ENCODE data around the gene MTA3.
"Not testable (repeated sequence)": the region's sequence is repeated elsewhere in the genome, so short reads cannot be mapped to it uniquely, and the experiment has no call there.

The MTA3 gene

GRCh38 chr2:42604341-42604867 is 36.0 kb downstream of the MTA3 start:
- in situ Hi-C loops (cut with MboI; ENCODE audit: low sequenced_read_pairs) = not testable (repeated sequence)
- H3K36me3 ChIP-seq (replicated peaks) = peaks cover 35% of the 10 kb centered on the region

GRCh38 chr2:42606166-42606565 is 37.7 kb downstream of the MTA3 start:
- H3K9me3 ChIP-seq; H3K27me3 ChIP-seq (ENCODE audit: low read depth); DNase-seq (ENCODE audit: low spot score in 2 of 2); H3K4me3 ChIP-seq; in situ Hi-C loops (cut with MboI; ENCODE audit: low sequenced_read_pairs); H3K4me1 ChIP-seq: not testable (repeated sequence)
- peaks cover 42% of the 10 kb centered on the region for H3K36me3 ChIP-seq (replicated peaks)

More at GRCh38 chr2:42604341-42604867, 36.0 kb downstream of the MTA3 start:
- H3K4me3 ChIP-seq; DNase-seq (ENCODE audit: low spot score in 2 of 2); H3K4me1 ChIP-seq; H3K27me3 ChIP-seq (ENCODE audit: low read depth); H3K9me3 ChIP-seq: not testable (repeated sequence)

GRCh38 chr2:42607101-42607637 is 38.7 kb downstream of the MTA3 start:
- in situ Hi-C loops (cut with MboI; ENCODE audit: low sequenced_read_pairs) = no loop called here
- no peaks in the 10 kb centered on the region for H3K9me3 ChIP-seq
- H3K4me1 ChIP-seq = no peaks in the 10 kb centered on the region
- DNase-seq (ENCODE audit: low spot score in 2 of 2) = no peak
- no peak overlapping the region for H3K4me3 ChIP-seq
- peaks cover 42% of the 10 kb centered on the region for H3K36me3 ChIP-seq (replicated peaks)
- H3K27me3 ChIP-seq (ENCODE audit: low read depth) = no peaks in the 10 kb centered on the region

GRCh38 chr2:42613281-42614064 is 45.0 kb downstream of the MTA3 start:
- Histone ChIP-seq H3K9me3 (no peaks in the 10 kb centered on the region), H3K36me3 (replicated peaks) (peaks cover 62% of the 10 kb centered on the region), H3K27me3 (ENCODE audit: low read depth) (no peaks in the 10 kb centered on the region), H3K4me3 (no peak overlapping the region), H3K4me1 (no peaks in the 10 kb centered on the region)
- in situ Hi-C loops (cut with MboI; ENCODE audit: low sequenced_read_pairs) = no loop called here
- DNase-seq (ENCODE audit: low spot score in 2 of 2) = no peak

- H3K9me3 ChIP-seq = no peaks in the 10 kb centered on the region
- H3K4me1 ChIP-seq = no peaks in the 10 kb centered on the region
- H3K36me3 ChIP-seq (replicated peaks) = peaks cover 53% of the 10 kb centered on the region
- H3K27me3 ChIP-seq (ENCODE audit: low read depth) = no peaks in the 10 kb centered on the region
- H3K4me3 ChIP-seq = no peak overlapping the region
- no peak for DNase-seq (ENCODE audit: low spot score in 2 of 2)
- in situ Hi-C loops (cut with MboI; ENCODE audit: low sequenced_read_pairs) = no loop called here
These were observed 46.4 kb downstream of the MTA3 start for GRCh38 chr2:42614838-42615237.

GRCh38 chr2:42618116-42618515 is 49.7 kb downstream of the MTA3 start:
- no peaks in the 10 kb centered on the region for H3K4me1 ChIP-seq
- H3K36me3 ChIP-seq (replicated peaks) = peaks cover 37% of the 10 kb centered on the region
- H3K27me3 ChIP-seq (ENCODE audit: low read depth) = no peaks in the 10 kb centered on the region
- DNase-seq (ENCODE audit: low spot score in 2 of 2) = no peak
- H3K4me3 ChIP-seq = no peak overlapping the region
- in situ Hi-C loops (cut with MboI; ENCODE audit: low sequenced_read_pairs) = no loop called here
- peaks cover 4% of the 10 kb centered on the region; the same call in 1 of the 2 replicates for H3K9me3 ChIP-seq

- in situ Hi-C loops (cut with MboI; ENCODE audit: low sequenced_read_pairs) = no loop called here
- DNase-seq (ENCODE audit: low spot score in 2 of 2) = no peak
- H3K36me3 ChIP-seq (replicated peaks) = peaks cover 30% of the 10 kb centered on the region
These were observed 50.5 kb downstream of the MTA3 start for GRCh38 chr2:42618972-42619371.

GRCh38 chr2:42621626-42622025 is 53.2 kb downstream of the MTA3 start:
- H3K9me3 ChIP-seq; DNase-seq (ENCODE audit: low spot score in 2 of 2); in situ Hi-C loops (cut with MboI; ENCODE audit: low sequenced_read_pairs); H3K4me3 ChIP-seq; H3K27me3 ChIP-seq (ENCODE audit: low read depth); H3K4me1 ChIP-seq: not testable (repeated sequence)
- H3K36me3 ChIP-seq (replicated peaks) = peaks cover 24% of the 10 kb centered on the region

More at GRCh38 chr2:42618972-42619371, 50.5 kb downstream of the MTA3 start:
- no peaks in the 10 kb centered on the region for H3K27me3 ChIP-seq (ENCODE audit: low read depth)
- no peaks in the 10 kb centered on the region for H3K4me1 ChIP-seq
- H3K9me3 ChIP-seq = peaks cover 4% of the 10 kb centered on the region; the same call in 1 of the 2 replicates
- H3K4me3 ChIP-seq = no peak overlapping the region

- no peaks in the 10 kb centered on the region for H3K27me3 ChIP-seq (ENCODE audit: low read depth)
- DNase-seq (ENCODE audit: low spot score in 2 of 2) = no peak
- in situ Hi-C loops (cut with MboI; ENCODE audit: low sequenced_read_pairs) = no loop called here
- peaks cover 4% of the 10 kb centered on the region; the same call in 1 of the 2 replicates for H3K9me3 ChIP-seq
- H3K4me1 ChIP-seq = no peaks in the 10 kb centered on the region
- no peak overlapping the region for H3K4me3 ChIP-seq
- peaks cover 12% of the 10 kb centered on the region for H3K36me3 ChIP-seq (replicated peaks)
These were observed 54.7 kb downstream of the MTA3 start for GRCh38 chr2:42622943-42623676.

- in situ Hi-C loops (cut with MboI; ENCODE audit: low sequenced_read_pairs) = no loop called here
- Histone ChIP-seq H3K36me3 (replicated peaks) (peaks cover 9% of the 10 kb centered on the region), H3K4me1 (no peaks in the 10 kb centered on the region), H3K4me3 (no peak overlapping the region), H3K27me3 (ENCODE audit: low read depth) (no peaks in the 10 kb centered on the region), H3K9me3 (peaks cover 4% of the 10 kb centered on the region; the same call in 1 of the 2 replicates)
- no peak for DNase-seq (ENCODE audit: low spot score in 2 of 2)
These were observed 55.6 kb downstream of the MTA3 start for GRCh38 chr2:42624047-42624446.

GRCh38 chr2:42628024-42628423 is 59.6 kb downstream of the MTA3 start:
- in situ Hi-C loops (cut with MboI; ENCODE audit: low sequenced_read_pairs); H3K4me1 ChIP-seq; H3K27me3 ChIP-seq (ENCODE audit: low read depth); H3K9me3 ChIP-seq; H3K36me3 ChIP-seq (replicated peaks); H3K4me3 ChIP-seq; DNase-seq (ENCODE audit: low spot score in 2 of 2): not testable (repeated sequence)

- 0 out of 2 replicates have a peak, but pooled peaks cover 2% of the 10 kb centered on the region for H3K36me3 ChIP-seq (replicated peaks)
- in situ Hi-C loops (cut with MboI; ENCODE audit: low sequenced_read_pairs) = no loop called here
These were observed 68.5 kb downstream of the MTA3 start for GRCh38 chr2:42636934-42637333.

GRCh38 chr2:42638080-42638784 is 69.8 kb downstream of the MTA3 start:
- peak in 1 of 2 experiments; percentile 36 for DNase-seq (ENCODE audit: low spot score in 2 of 2)
- H3K4me1 ChIP-seq = peaks cover 32% of the 10 kb centered on the region
- peaks cover 3% of the 10 kb centered on the region for H3K36me3 ChIP-seq (replicated peaks)
- no peaks in the 10 kb centered on the region for H3K27me3 ChIP-seq (ENCODE audit: low read depth)
- no peak overlapping the region for H3K4me3 ChIP-seq
- H3K9me3 ChIP-seq = no peaks in the 10 kb centered on the region
- in situ Hi-C loops (cut with MboI; ENCODE audit: low sequenced_read_pairs) = no loop called here

More at GRCh38 chr2:42636934-42637333, 68.5 kb downstream of the MTA3 start:
- DNase-seq (ENCODE audit: low spot score in 2 of 2) = peak; percentile 58 to 64
- Histone ChIP-seq H3K4me3 (no peak overlapping the region), H3K9me3 (no peaks in the 10 kb centered on the region), H3K4me1 (peaks cover 32% of the 10 kb centered on the region), H3K27me3 (ENCODE audit: low read depth) (no peaks in the 10 kb centered on the region)

Data from HAP-1 (cell line).